RWPE1 (cell line): ENCODE measurements around the gene UGT1A5.
A peak's percentile ranks its signal among the peaks of the same experiment; 100 is the strongest.
"Not testable (repeated sequence)": the region's sequence is repeated elsewhere in the genome, so short reads cannot be mapped to it uniquely, and the experiment has no call there.

Experiments used
- CTCF ChIA-PET: fragments of 350-600 bp; sonication (Branson Sonifier 250); formaldehyde crosslinking; extraction: SDS; loops from one replicate; lab custom pipeline; 2021; lab: Yijun Ruan, JAX
- POLR2A ChIA-PET: fragments of 400-600 bp; formaldehyde crosslinking; extraction: SDS; loops from one replicate; lab custom pipeline; 2020; ENCODE audit warnings: antibody characterized with exemption; ENCODE audit not compliant: low non-redundant PET; lab: Yijun Ruan, JAX
- DNase-seq: peaks from one replicate; pipeline ENCODE4 v3.0.0; 2012; ENCODE audit warnings: low spot score
- H3K27ac ChIP-seq: fragments of 450-650 bp; 2 replicates; pipeline ENCODE4 v1.5.1; 2017
- TF ChIP-seq, protein P1 (sequence below): fragments of 450-650 bp; conservative IDR thresholded peaks from 2 replicates; pipeline ENCODE4 v1.5.1; 2017; ENCODE audit warnings: low read depth, mild to moderate bottlenecking

The UGT1A5 gene

GRCh38 chr2:233700028-233700635 is 12.6 kb upstream of the UGT1A5 start:
- CTCF ChIA-PET = interaction anchor here (0.6 kb wide), 1 partner anchor 16 kb away, joined by 3 read pairs; no protein-coding TSS in a partner anchor
- no peak for DNase-seq
- peak overlapping the region; percentile 86 for H3K27ac ChIP-seq
- POLR2A ChIA-PET = no interaction called here
- TF ChIP-seq, protein P1, sequence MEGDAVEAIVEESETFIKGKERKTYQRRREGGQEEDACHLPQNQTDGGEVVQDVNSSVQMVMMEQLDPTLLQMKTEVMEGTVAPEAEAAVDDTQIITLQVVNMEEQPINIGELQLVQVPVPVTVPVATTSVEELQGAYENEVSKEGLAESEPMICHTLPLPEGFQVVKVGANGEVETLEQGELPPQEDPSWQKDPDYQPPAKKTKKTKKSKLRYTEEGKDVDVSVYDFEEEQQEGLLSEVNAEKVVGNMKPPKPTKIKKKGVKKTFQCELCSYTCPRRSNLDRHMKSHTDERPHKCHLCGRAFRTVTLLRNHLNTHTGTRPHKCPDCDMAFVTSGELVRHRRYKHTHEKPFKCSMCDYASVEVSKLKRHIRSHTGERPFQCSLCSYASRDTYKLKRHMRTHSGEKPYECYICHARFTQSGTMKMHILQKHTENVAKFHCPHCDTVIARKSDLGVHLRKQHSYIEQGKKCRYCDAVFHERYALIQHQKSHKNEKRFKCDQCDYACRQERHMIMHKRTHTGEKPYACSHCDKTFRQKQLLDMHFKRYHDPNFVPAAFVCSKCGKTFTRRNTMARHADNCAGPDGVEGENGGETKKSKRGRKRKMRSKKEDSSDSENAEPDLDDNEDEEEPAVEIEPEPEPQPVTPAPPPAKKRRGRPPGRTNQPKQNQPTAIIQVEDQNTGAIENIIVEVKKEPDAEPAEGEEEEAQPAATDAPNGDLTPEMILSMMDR = no peak

GRCh38 chr2:233700842-233701241 is 11.9 kb upstream of the UGT1A5 start:
- DNase-seq, POLR2A ChIA-PET, CTCF ChIA-PET, H3K27ac ChIP-seq: not testable (repeated sequence)

- TF ChIP-seq, protein P1 = no peak
- H3K27ac ChIP-seq = no peak overlapping the region
- POLR2A ChIA-PET = no interaction called here
- no peak for DNase-seq
- CTCF ChIA-PET = no interaction called here
Observed at GRCh38 chr2:233702238-233702637, 10.5 kb upstream of the UGT1A5 start.

GRCh38 chr2:233705911-233706506 is 6.7 kb upstream of the UGT1A5 start:
- peak overlapping the region; percentile 83 for H3K27ac ChIP-seq
- POLR2A ChIA-PET = interaction anchor here (1.3 kb wide), 1 partner anchor 15 kb away, joined by 6 read pairs; no protein-coding TSS in a partner anchor
- CTCF ChIA-PET = interaction anchor here (0.7 to 1.0 kb wide), 2 partner anchors 10 to 217 kb away, joined by 3 read pairs; no protein-coding TSS in a partner anchor
- TF ChIP-seq, protein P1 = no peak
- DNase-seq = no peak

DNA sequence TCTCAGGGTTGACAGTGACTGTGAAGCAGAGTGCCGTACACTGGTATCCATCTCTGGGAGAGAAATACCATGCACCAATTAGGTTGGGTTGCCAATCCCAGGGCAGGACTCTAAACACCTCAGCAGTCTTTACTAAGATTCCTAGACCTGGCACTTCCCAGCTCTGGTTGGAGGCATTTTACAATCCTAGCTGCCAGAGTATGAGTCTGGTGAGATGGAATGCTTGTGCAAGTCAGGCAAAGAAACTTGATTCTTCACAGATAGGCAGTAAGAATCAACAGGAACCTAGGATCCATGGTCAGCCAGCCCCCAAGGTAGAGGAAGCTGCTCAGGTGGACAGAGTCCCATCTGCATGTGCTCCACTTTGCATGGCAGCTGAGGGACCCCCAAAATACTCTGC is 6.0 kb upstream of the UGT1A5 start:
- no peak for DNase-seq
- ChIA-PET CTCF (interaction anchor here (1.0 kb wide), 1 partner anchor 9 kb away, joined by 3 read pairs; no protein-coding TSS in a partner anchor), POLR2A (interaction anchor here (0.6 to 1.3 kb wide), 2 partner anchors 16 to 143 kb away, joined by 3 to 6 read pairs; no protein-coding TSS in a partner anchor)
- TF ChIP-seq, protein P1 = no peak
- H3K27ac ChIP-seq = peak overlapping the region; percentile 83

DNA sequence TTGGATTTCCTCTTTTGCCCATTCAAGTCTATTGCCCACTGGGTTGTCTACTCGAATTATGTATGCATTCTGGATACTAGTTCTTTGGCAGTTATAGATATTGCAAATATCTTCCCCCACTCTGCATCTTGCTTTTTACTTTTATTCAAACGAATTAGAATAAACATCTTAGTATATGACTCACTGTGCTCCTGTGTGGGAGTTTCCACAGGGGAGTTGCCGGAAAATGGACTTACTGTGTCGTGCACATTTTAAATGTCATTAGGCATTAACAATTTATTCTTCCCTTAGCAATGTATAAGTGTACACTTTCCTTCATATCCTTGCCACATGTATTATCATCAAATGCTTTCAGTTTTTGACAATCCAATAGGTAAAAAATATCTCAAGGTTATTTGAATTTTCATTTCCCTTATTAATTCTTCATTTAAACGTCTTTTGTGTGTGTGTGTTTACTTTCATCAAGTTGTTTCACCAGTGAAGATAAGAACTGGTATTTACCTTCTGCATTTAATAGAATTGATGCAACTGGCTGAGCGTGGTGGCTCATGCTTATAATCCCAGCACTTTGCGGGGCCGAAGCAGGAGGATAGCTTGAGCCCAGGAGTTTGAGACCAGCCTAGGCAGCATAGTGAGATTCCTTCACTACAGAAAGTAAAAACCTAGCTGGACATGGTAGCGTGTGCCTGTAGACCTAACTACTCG is 4.6 kb upstream of the UGT1A5 start:
- TF ChIP-seq, protein P1 = no peak
- POLR2A ChIA-PET = no interaction called here
- no peak for DNase-seq

More for the DNA sequence above, 4.6 kb upstream of the UGT1A5 start:
- CTCF ChIA-PET = no interaction called here
- H3K27ac ChIP-seq = peak overlapping the region; percentile 43; the same call in 1 of the 2 replicates
